HCT116 (cell line): ENCODE measurements around the gene KCNN3.

Experiments
- CEBPB ChIP-seq: IDR thresholded peaks from 2 replicates; pipeline ENCODE4 v1.6.1; 2012; ENCODE audit warnings: low read depth
- EGR1 ChIP-seq: IDR thresholded peaks from 2 replicates; pipeline ENCODE4 v1.6.1; 2012; ENCODE audit warnings: low read depth
- ELF1 ChIP-seq: IDR thresholded peaks from 2 replicates; pipeline ENCODE4 v1.6.1; 2012; ENCODE audit warnings: low read depth, borderline replicate concordance
- EZH2 ChIP-seq: fragments of 200-600 bp; sonication (generic); IDR thresholded peaks from 2 replicates; pipeline ENCODE4 v1.6.1; 2017; ENCODE audit warnings: antibody characterized with exemption, mixed run types
- FOSL1 ChIP-seq: IDR thresholded peaks from 2 replicates; pipeline ENCODE4 v1.6.1; 2012; ENCODE audit warnings: low read depth
- POLR2A ChIP-seq: IDR thresholded peaks from 2 replicates; pipeline ENCODE4 v1.7.0; 2011; ENCODE audit warnings: borderline replicate concordance; ENCODE audit not compliant: insufficient read depth, insufficient read length; ENCODE audit errors: extremely low read depth
- POLR2AphosphoS5 ChIP-seq: IDR thresholded peaks from 2 replicates; pipeline ENCODE4 v1.6.1; 2011; ENCODE audit warnings: mild to moderate bottlenecking, low read depth, low read length, moderate library complexity
- SP1 ChIP-seq: IDR thresholded peaks from 2 replicates; pipeline ENCODE4 v1.6.1; 2012; ENCODE audit warnings: low read depth
- ZNF274 ChIP-seq: fragments of 200-500 bp; sonication (Bioruptor generic); IDR thresholded peaks from 2 replicates; pipeline ENCODE4 v1.6.1; 2014; ENCODE audit warnings: mild to moderate bottlenecking, low read depth, low read length, inconsistent platforms
- TF ChIP-seq, protein P1 (sequence below), 3 experiments: fragments of 200-600 bp in 1 of 3; sonication (generic) in 1 of 3; IDR thresholded peaks in 2 of 3; conservative IDR thresholded peaks in 1 of 3; 2 replicates each; pipeline ENCODE4 v1.5.1; 2012 to 2017; ENCODE audit warnings: low read depth in 2 of 3, low read length in 2 of 3, antibody characterized with exemption in 1 of 3, borderline replicate concordance in 1 of 3, control low read depth in 1 of 3, mild to moderate bottlenecking in 1 of 3, mixed read lengths in 1 of 3, mixed run types in 1 of 3, moderate library complexity in 1 of 3; ENCODE audit not compliant: insufficient read depth in 1 of 3

DNA sequence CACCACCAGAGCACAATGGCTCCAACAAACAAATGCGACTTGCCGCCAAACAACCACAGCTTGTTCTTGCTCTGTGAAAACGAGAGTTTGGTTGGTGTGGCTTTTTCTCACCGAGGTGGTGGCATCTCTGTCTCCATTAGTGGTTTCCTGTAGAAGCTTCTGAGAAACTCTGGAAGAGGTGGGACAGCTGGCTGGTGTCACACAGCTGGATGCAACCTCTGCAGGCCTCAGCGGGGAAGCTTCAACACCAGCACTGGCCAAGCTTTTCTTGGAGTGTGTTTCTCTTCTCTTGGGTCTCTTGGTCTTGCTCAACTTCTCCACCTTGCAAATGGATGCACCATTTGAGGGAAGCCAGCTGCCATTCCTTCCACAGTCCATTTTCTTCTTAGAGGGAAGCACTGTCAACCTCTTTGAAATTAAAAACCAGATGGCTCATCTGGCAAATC, 124.8 kb downstream of the KCNN3 start:
- TF ChIP-seq, protein P1, sequence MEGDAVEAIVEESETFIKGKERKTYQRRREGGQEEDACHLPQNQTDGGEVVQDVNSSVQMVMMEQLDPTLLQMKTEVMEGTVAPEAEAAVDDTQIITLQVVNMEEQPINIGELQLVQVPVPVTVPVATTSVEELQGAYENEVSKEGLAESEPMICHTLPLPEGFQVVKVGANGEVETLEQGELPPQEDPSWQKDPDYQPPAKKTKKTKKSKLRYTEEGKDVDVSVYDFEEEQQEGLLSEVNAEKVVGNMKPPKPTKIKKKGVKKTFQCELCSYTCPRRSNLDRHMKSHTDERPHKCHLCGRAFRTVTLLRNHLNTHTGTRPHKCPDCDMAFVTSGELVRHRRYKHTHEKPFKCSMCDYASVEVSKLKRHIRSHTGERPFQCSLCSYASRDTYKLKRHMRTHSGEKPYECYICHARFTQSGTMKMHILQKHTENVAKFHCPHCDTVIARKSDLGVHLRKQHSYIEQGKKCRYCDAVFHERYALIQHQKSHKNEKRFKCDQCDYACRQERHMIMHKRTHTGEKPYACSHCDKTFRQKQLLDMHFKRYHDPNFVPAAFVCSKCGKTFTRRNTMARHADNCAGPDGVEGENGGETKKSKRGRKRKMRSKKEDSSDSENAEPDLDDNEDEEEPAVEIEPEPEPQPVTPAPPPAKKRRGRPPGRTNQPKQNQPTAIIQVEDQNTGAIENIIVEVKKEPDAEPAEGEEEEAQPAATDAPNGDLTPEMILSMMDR (IDR thresholded peaks at IDR 0.05 in 2 of 3, conservative IDR thresholded peaks at IDR 0.05 in 1 of 3; ENCODE audit: borderline replicate concordance in 1 of 3, insufficient read depth in 1 of 3, low read depth in 2 of 3, low read length in 2 of 3), result no peak
- TF ChIP-seq ELF1, result no peak
- no peak for TF ChIP-seq EZH2
- TF ChIP-seq EGR1, result no peak
- TF ChIP-seq POLR2A, result no peak
- no peak for TF ChIP-seq POLR2AphosphoS5
- no peak for TF ChIP-seq CEBPB
- no peak for TF ChIP-seq SP1
- no peak for TF ChIP-seq FOSL1
- no peak for TF ChIP-seq ZNF274
